Glomerular visceral epithelial cell (primary cell): ENCODE results near the gene DOCK10.

ENCODE experiments used
- DNase-seq: peaks from one replicate; pipeline ENCODE4 v3.0.0-alpha.2; 2016; ENCODE audit errors: extremely low spot score

Gene DOCK10

GRCh38 chr2:224776795-224777558 is 265.3 kb downstream of the DOCK10 start:
- no peak for DNase-seq

GRCh38 chr2:224775647-224776046 is 266.6 kb downstream of the DOCK10 start:
- DNase-seq, result no peak

- DNase-seq, result no peak
These were observed 267.5 kb downstream of the DOCK10 start for GRCh38 chr2:224774735-224775134.

- no peak for DNase-seq
These were observed 269.8 kb downstream of the DOCK10 start for GRCh38 chr2:224772494-224772893.

- DNase-seq, result peak; percentile 9
These were observed 272.8 kb downstream of the DOCK10 start for GRCh38 chr2:224769489-224769888.

GRCh38 chr2:224764565-224765236 is 277.6 kb downstream of the DOCK10 start:
- DNase-seq, result no peak

- DNase-seq, result no peak
These were observed 284.2 kb downstream of the DOCK10 start for GRCh38 chr2:224757934-224758548.

- no peak for DNase-seq
These were observed 288.3 kb downstream of the DOCK10 start for GRCh38 chr2:224753743-224754540.

GRCh38 chr2:224751996-224752698 is 290.1 kb downstream of the DOCK10 start:
- no peak for DNase-seq

GRCh38 chr2:224749136-224749535 is 293.1 kb downstream of the DOCK10 start:
- DNase-seq, result no peak

GRCh38 chr2:224747765-224748164 is 294.5 kb downstream of the DOCK10 start:
- no peak for DNase-seq

- no peak for DNase-seq
These were observed 306.0 kb downstream of the DOCK10 start for GRCh38 chr2:224736227-224736626.

GRCh38 chr2:224734949-224735348 is 307.3 kb downstream of the DOCK10 start:
- DNase-seq, result no peak

GRCh38 chr2:224731665-224732064 is 310.6 kb downstream of the DOCK10 start:
- no peak for DNase-seq

GRCh38 chr2:224729435-224729834 is 312.8 kb downstream of the DOCK10 start:
- DNase-seq, result no peak

GRCh38 chr2:224724331-224724730 is 317.9 kb downstream of the DOCK10 start:
- DNase-seq, result no peak

GRCh38 chr2:224723586-224724217 is 318.6 kb downstream of the DOCK10 start:
- no peak for DNase-seq

GRCh38 chr2:224722770-224723169 is 319.5 kb downstream of the DOCK10 start:
- DNase-seq, result no peak

- no peak for DNase-seq
These were observed 320.0 kb downstream of the DOCK10 start for GRCh38 chr2:224722250-224722649.

- no peak for DNase-seq
These were observed 325.3 kb downstream of the DOCK10 start for GRCh38 chr2:224716921-224717320.

GRCh38 chr2:224716201-224716600 is 326.1 kb downstream of the DOCK10 start, which contains the start of gene CCDC195:
CCDC195 (minus strand) TSS chr2:224716365; CDS start chr2:224716365, 0 bp downstream.
- no peak for DNase-seq
